Measurements from ENCODE around the gene SPEG.

Gene SPEG

DNA sequence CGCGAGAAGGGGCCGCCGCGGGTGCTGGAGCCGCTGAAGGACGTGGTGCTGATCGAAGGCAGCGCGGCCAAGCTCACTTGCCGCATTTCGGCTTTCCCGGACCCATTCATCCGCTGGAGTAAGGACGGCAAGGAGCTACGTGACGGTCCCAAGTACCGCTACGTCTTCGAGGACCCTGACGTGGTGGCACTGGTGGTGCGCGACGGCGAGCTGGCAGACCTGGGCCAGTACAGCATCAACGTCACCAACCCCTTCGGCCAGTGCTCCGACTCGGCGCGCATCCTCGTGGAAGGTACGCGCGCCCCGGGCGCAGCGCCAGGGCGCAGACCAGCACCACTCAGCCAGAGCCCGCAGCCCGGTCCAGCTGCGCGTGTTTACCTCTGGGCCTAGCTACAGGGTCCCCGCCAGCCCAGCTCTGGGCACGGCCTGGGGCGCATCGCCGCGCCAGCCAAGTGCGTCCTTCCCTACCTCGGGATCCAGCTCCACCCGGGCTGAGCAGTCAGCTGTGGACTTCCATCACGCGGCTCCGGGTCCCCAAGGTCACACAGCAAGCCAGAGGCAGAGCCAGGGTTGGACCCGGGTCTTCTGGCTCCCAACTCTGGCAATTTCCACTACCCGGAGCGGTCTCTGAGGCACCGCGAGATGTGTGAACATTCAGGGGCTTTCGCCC lies 62.3 kb downstream of the SPEG start (continued):
- TF ChIP-seq, protein P1, sequence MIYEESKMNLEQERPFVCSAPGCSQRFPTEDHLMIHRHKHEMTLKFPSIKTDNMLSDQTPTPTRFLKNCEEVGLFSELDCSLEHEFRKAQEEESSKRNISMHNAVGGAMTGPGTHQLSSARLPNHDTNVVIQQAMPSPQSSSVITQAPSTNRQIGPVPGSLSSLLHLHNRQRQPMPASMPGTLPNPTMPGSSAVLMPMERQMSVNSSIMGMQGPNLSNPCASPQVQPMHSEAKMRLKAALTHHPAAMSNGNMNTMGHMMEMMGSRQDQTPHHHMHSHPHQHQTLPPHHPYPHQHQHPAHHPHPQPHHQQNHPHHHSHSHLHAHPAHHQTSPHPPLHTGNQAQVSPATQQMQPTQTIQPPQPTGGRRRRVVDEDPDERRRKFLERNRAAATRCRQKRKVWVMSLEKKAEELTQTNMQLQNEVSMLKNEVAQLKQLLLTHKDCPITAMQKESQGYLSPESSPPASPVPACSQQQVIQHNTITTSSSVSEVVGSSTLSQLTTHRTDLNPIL (CRISPR knock-in tag; IDR thresholded peaks at IDR 0.05; ENCODE audit: low read depth): no peak
- TF ChIP-seq ESRRG (CRISPR knock-in tag; IDR thresholded peaks at IDR 0.05) (no peak), CSDC2 (CRISPR knock-in tag; IDR thresholded peaks at IDR 0.05) (no peak), ZFP30 (CRISPR knock-in tag; IDR thresholded peaks at IDR 0.05) (no peak), TOX (CRISPR knock-in tag; IDR thresholded peaks at IDR 0.05; ENCODE audit: borderline replicate concordance) (no peak), ZC3H10 (CRISPR knock-in tag; IDR thresholded peaks at IDR 0.05) (no peak)

DNA sequence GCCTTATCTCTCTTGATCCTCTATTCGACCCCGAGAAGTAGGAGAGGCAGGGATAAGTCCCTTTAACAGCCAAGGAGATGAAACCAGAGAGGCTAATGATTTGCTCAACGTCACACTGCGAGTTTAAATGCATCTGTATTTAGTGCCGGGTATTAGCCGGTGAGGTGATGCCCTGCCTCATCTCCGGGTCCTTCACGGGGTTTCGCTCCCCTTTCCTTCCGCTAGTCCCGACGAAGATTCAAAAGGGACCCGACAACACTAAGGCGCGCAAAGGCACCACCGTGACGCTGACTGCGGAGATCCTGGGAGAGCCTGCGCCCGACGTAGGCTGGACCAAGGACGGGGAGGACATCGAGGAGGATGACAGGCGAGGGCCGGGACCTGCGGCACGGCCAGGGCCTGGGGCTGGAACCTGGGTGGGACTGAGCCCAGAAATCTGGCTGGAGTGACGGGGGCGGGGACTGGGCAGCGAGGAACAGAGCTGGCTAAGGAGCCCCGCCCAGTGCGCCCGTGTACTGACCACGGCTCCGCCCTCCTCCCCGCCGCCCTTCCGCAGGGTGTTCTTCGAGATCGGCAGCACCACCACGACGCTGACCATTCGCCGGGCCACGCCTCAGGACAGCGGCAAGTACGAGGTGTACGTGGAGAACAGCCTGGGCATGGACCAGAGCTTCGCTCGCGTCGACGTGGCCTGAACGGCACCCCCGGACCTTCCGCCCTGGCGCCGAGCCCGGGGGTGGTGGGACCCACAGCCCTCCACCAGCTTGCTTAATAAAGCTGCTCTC lies 63.0 kb downstream of the SPEG start:
- TF ChIP-seq ZNF70 (CRISPR knock-in tag; IDR thresholded peaks at IDR 0.05): no peak
- no peak for TF ChIP-seq ARNTL (CRISPR knock-in tag; IDR thresholded peaks at IDR 0.05; ENCODE audit: borderline replicate concordance, low read depth)
- no peak for TF ChIP-seq ZFP30 (CRISPR knock-in tag; IDR thresholded peaks at IDR 0.05)
- TF ChIP-seq, protein P2, sequence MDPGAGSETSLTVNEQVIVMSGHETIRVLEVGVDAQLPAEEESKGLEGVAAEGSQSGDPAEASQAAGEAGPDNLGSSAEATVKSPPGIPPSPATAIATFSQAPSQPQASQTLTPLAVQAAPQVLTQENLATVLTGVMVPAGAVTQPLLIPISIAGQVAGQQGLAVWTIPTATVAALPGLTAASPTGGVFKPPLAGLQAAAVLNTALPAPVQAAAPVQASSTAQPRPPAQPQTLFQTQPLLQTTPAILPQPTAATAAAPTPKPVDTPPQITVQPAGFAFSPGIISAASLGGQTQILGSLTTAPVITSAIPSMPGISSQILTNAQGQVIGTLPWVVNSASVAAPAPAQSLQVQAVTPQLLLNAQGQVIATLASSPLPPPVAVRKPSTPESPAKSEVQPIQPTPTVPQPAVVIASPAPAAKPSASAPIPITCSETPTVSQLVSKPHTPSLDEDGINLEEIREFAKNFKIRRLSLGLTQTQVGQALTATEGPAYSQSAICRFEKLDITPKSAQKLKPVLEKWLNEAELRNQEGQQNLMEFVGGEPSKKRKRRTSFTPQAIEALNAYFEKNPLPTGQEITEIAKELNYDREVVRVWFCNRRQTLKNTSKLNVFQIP (CRISPR knock-in tag; IDR thresholded peaks at IDR 0.05; ENCODE audit: borderline replicate concordance, low read depth): no peak
- TF ChIP-seq GLIS3 (CRISPR knock-in tag; IDR thresholded peaks at IDR 0.05): no peak
- TF ChIP-seq, protein P3, sequence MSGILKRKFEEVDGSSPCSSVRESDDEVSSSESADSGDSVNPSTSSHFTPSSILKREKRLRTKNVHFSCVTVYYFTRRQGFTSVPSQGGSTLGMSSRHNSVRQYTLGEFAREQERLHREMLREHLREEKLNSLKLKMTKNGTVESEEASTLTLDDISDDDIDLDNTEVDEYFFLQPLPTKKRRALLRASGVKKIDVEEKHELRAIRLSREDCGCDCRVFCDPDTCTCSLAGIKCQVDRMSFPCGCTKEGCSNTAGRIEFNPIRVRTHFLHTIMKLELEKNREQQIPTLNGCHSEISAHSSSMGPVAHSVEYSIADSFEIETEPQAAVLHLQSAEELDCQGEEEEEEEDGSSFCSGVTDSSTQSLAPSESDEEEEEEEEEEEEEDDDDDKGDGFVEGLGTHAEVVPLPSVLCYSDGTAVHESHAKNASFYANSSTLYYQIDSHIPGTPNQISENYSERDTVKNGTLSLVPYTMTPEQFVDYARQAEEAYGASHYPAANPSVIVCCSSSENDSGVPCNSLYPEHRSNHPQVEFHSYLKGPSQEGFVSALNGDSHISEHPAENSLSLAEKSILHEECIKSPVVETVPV (CRISPR knock-in tag; IDR thresholded peaks at IDR 0.05): no peak
- TF ChIP-seq ZFP3 (CRISPR knock-in tag; IDR thresholded peaks at IDR 0.05): no peak
- TF ChIP-seq ISL1 (CRISPR knock-in tag; IDR thresholded peaks at IDR 0.05): no peak
- TF ChIP-seq, protein P1 (CRISPR knock-in tag; IDR thresholded peaks at IDR 0.05; ENCODE audit: low read depth): no peak
- no peak for TF ChIP-seq ZNF565 (CRISPR knock-in tag; conservative IDR thresholded peaks at IDR 0.05; ENCODE audit: low read depth)
- no peak for TF ChIP-seq PPARA (CRISPR knock-in tag; IDR thresholded peaks at IDR 0.05; ENCODE audit: borderline replicate concordance)
- no peak for TF ChIP-seq ZC3H10 (CRISPR knock-in tag; IDR thresholded peaks at IDR 0.05)
- no peak for TF ChIP-seq TCF4 (CRISPR knock-in tag; IDR thresholded peaks at IDR 0.05; ENCODE audit: borderline replicate concordance)
- TF ChIP-seq, protein P4, sequence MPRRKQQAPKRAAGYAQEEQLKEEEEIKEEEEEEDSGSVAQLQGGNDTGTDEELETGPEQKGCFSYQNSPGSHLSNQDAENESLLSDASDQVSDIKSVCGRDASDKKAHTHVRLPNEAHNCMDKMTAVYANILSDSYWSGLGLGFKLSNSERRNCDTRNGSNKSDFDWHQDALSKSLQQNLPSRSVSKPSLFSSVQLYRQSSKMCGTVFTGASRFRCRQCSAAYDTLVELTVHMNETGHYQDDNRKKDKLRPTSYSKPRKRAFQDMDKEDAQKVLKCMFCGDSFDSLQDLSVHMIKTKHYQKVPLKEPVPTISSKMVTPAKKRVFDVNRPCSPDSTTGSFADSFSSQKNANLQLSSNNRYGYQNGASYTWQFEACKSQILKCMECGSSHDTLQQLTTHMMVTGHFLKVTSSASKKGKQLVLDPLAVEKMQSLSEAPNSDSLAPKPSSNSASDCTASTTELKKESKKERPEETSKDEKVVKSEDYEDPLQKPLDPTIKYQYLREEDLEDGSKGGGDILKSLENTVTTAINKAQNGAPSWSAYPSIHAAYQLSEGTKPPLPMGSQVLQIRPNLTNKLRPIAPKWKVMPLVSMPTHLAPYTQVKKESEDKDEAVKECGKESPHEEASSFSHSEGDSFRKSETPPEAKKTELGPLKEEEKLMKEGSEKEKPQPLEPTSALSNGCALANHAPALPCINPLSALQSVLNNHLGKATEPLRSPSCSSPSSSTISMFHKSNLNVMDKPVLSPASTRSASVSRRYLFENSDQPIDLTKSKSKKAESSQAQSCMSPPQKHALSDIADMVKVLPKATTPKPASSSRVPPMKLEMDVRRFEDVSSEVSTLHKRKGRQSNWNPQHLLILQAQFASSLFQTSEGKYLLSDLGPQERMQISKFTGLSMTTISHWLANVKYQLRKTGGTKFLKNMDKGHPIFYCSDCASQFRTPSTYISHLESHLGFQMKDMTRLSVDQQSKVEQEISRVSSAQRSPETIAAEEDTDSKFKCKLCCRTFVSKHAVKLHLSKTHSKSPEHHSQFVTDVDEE (CRISPR knock-in tag; IDR thresholded peaks at IDR 0.05): no peak
- no peak for TF ChIP-seq BACH2 (CRISPR knock-in tag; IDR thresholded peaks at IDR 0.05; ENCODE audit: borderline replicate concordance)
- no peak for TF ChIP-seq SNAI2 (CRISPR knock-in tag; IDR thresholded peaks at IDR 0.05)
- no peak for TF ChIP-seq ESRRG (CRISPR knock-in tag; IDR thresholded peaks at IDR 0.05)
- no peak for TF ChIP-seq CSDC2 (CRISPR knock-in tag; IDR thresholded peaks at IDR 0.05)
- ATAC-seq: peak; percentile 79

Data from SK-N-SH treated with all-trans-retinoic acid at 6 μM for 48 hours (cell line).